ENCODE results near the gene RIC1.
"Not testable (repeated sequence)": the region's sequence is repeated elsewhere in the genome, so short reads cannot be mapped to it uniquely, and the experiment has no call there.

The RIC1 gene

DNA sequence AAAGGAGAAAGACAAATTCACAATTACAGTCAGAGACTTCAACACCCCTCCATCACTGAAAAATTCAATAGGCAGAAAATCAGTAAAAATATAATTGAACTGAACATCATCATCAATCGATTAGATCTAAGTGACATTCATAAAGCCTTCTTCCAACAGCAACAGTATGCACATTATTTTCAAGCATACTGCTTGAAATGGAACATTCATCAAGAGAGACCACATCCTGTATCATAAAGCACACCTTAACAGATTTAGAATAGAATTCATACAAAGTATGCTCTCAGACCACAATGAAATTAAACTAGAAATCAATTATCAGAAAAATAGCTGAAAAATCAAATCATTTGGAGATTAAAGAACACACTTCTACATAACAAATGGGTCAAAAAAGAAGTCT, 164.9 kb downstream of the RIC1 start:
- Histone ChIP-seq H4K20me1 (no peaks in the 10 kb centered on the region), H3K9me3 (replicated peaks in 1 of 11) (peaks cover 11 to 57% (median 39%) of the 10 kb centered on the region in 11 experiments; a peak in 21 of 22 replicates), H3K27ac (no peak overlapping the region), H3K4me2 (no peak overlapping the region; a peak in 1 of 22 replicates), H3K36me3 (peaks cover 5 to 48% (median 19%) of the 10 kb centered on the region in 11 experiments; a peak in 15 of 22 replicates), H3K27me3 (no peaks in the 10 kb centered on the region), H3K9ac (no peak overlapping the region), H3K4me3 (no peak overlapping the region), H3K4me1 (peaks cover 10 to 47% (median 25%) of the 10 kb centered on the region in 10 experiments)
- TF ChIP-seq Cebpa-rat (IDR thresholded peaks at IDR 0.05), result no peak

DNA sequence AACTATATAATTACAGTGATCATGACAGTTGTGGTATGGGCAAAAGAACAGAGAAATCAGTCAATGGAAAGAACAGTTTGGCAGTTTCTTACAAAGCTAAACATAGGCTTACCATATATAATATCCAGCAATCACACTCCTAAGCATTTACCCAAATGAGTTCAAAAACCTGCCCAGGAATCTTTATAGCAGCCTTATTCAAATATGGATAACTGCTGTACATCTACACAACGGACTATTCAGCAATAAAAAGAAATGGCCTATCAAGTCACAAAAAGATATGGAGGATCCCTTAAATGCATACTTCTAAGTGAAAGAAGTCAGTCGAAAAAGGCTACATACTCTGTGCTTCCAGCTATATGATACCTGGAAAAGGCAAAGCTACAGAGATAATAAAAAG, 167.4 kb downstream of the RIC1 start:
- Histone ChIP-seq H3K4me2 (peak overlapping the region in 3 of 11 experiments; percentile 3 to 52 (median 27); a peak in 6 of 22 replicates), H4K20me1 (no peaks in the 10 kb centered on the region), H3K27me3 (no peaks in the 10 kb centered on the region), H3K27ac (no peak overlapping the region), H3K36me3 (peaks cover 4 to 39% (median 18%) of the 10 kb centered on the region in 11 experiments; a peak in 16 of 22 replicates), H3K4me1 (peaks cover 0 to 27% (median 4%) of the 10 kb centered on the region in 10 experiments; a peak in 14 of 20 replicates), H3K9me3 (replicated peaks in 1 of 11) (peaks cover 2 to 38% (median 31%) of the 10 kb centered on the region in 11 experiments; a peak in 21 of 22 replicates), H3K4me3 (no peak overlapping the region), H3K9ac (no peak overlapping the region)
- no peak for TF ChIP-seq Cebpa-rat (IDR thresholded peaks at IDR 0.05)

DNA sequence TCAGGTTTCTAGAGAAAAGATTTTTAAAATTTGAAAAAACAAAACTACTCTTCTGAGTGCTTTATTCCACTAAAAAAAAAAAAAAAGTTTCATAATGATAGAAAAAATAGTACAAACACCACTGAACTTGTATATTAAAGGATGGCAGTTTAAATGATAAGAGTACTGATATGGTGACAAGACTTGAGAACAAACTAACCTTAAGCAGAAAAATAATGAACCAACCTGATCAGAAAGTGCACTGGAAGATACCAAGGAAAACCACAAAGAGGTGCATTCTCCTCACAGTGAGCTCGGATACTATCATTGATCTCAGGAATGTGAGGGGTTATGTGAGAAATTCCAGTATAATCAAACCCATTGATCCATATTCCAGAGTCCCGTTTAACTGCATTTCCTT, 169.7 kb downstream of the RIC1 start:
- Histone ChIP-seq H3K27ac (no peak overlapping the region), H3K4me1 (peaks cover 0 to 23% (median 0%) of the 10 kb centered on the region in 10 experiments; a peak in 7 of 20 replicates), H3K9ac (no peak overlapping the region), H4K20me1 (no peaks in the 10 kb centered on the region), H3K9me3 (replicated peaks in 1 of 11) (peaks cover 0 to 17% (median 12%) of the 10 kb centered on the region in 11 experiments; a peak in 10 of 22 replicates), H3K36me3 (peaks cover 0 to 18% (median under 1%) of the 10 kb centered on the region in 11 experiments; a peak in 5 of 22 replicates), H3K4me2 (no peak overlapping the region), H3K4me3 (no peak overlapping the region), H3K27me3 (no peaks in the 10 kb centered on the region)
- no peak for TF ChIP-seq Cebpa-rat (IDR thresholded peaks at IDR 0.05)

DNA sequence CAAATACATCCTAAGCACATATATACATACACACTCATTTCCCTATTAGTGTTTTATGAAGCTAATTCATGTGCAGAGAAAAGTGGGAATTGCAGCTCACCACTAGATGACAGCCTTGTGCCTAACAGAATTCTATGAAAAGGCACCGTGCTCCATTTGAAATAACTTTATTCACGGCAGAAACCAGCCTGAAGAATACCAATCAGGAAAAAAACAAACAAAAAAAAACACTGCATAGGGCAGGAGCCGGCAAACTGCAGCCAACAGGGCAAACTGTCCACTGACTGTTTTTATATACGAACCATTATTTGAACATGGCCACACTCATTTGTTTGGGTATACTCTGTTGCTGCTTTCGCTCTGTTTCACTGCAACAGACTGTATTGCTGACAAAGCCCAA, 170.4 kb downstream of the RIC1 start:
- Histone ChIP-seq H3K4me3 (no peak overlapping the region), H3K9ac (peak overlapping the region in 1 of 11 experiments; percentile 35; a peak in 2 of 22 replicates), H3K27ac (no peak overlapping the region), H4K20me1 (no peaks in the 10 kb centered on the region), H3K36me3 (peaks cover 0 to 18% (median 2%) of the 10 kb centered on the region in 11 experiments; a peak in 5 of 22 replicates), H3K27me3 (no peaks in the 10 kb centered on the region), H3K4me2 (0 out of 22 replicates have a peak overlapping the region, but pooled peaks of 3 of the 11 experiments have one; percentile 11 to 22 (median 17)), H3K9me3 (replicated peaks in 1 of 11) (peaks cover 0 to 17% (median 7%) of the 10 kb centered on the region in 11 experiments; a peak in 9 of 22 replicates), H3K4me1 (peaks cover 0 to 23% (median 0%) of the 10 kb centered on the region in 10 experiments; a peak in 7 of 20 replicates)
- TF ChIP-seq Cebpa-rat (IDR thresholded peaks at IDR 0.05), result no peak

DNA sequence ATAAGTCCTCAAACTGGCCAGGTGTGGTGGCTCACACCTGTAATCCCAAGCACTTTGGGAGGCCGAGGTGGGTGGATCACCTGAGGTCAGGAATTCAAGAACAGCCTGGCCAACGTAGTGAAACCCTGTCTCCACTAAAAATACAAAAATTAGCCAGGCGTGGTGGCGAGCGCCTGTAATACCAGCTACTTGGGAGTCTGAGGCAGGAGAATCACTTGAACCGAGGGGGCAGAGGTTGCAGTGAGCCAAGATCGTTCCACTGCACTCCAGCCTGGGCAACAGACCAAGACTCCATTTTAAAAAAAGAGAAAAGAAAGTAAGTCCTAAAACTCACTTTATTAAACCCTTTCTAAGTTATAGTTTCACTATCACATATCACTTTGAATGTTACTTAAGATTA, 171.5 kb downstream of the RIC1 start:
- H3K4me2 ChIP-seq; H3K27me3 ChIP-seq; H3K9ac ChIP-seq; H3K4me3 ChIP-seq; H3K9me3 ChIP-seq (replicated peaks in 1 of 11); H3K27ac ChIP-seq; H4K20me1 ChIP-seq: not testable (repeated sequence)
- Histone ChIP-seq H3K36me3 (peaks cover 0 to 18% (median 2%) of the 10 kb centered on the region in 11 experiments; a peak in 7 of 22 replicates), H3K4me1 (peaks cover 0 to 22% (median 0%) of the 10 kb centered on the region in 10 experiments; a peak in 7 of 20 replicates)

DNA sequence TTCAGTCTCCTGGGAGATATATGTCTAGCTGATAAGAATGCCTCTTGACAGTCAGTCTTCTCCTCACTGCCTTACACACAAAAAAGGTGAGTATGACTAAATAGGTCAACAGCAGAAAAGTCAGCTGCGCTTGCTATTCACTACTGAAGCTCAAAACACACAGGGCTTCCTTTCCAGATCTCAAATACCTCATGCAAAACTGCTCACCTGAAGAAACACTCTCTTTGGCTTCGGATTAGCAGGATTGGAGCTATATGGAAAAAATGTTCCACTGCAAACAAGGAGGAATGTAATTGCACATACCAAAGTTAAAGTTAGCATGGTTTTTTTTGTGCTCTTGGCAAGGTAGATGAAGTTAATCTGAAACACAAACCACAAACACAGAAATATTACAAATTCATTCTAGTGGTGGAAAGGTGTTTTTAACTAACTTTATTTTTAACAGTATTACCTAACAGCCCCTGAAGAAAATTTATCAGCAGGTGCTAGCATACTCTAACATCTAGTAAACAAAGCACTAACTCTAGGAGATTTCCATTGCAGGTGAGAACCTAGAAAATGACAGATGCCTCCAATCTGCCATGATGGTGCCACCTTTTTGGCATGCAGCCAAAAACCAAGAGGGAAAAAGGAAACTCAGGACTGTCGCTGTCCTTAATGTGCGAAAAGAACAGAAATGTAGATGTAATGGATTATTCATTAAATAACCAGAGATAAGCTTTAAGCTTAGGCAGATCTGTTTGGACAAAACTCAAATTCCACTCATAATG, 172.2 kb downstream of the RIC1 start:
- Histone ChIP-seq H3K9me3 (replicated peaks in 1 of 11) (0 out of 22 replicates have a peak, but pooled peaks cover 0 to under 1% (median 0%) of the 10 kb centered on the region in 11 experiments), H3K27me3 (no peaks in the 10 kb centered on the region), H3K27ac (no peak overlapping the region), H3K4me1 (peaks cover 0 to 14% (median 0%) of the 10 kb centered on the region in 10 experiments; a peak in 7 of 20 replicates), H3K4me2 (no peak overlapping the region), H3K36me3 (peaks cover 0 to 18% (median 0%) of the 10 kb centered on the region in 11 experiments; a peak in 5 of 22 replicates), H4K20me1 (no peaks in the 10 kb centered on the region), H3K9ac (no peak overlapping the region), H3K4me3 (no peak overlapping the region)
- no peak for TF ChIP-seq Cebpa-rat (IDR thresholded peaks at IDR 0.05)

DNA sequence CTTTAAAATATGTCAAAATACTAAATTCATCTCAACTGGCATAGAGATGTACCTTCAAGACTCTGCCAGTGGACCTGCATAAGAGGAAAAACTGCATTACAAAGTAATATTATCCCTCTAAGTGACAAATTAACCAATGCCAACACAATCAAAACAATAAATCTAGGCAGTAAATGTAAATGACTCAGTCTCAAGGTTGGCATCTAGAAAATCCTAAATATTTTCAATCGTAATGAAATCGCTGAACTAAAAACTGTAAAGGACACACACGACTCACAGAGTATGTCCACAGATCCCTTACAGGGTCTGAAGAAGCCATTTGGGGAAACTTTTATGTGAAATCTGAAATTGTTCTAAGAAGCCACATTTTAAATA, 172.8 kb downstream of the RIC1 start:
- H3K4me2 ChIP-seq, result no peak overlapping the region
- H3K4me3 ChIP-seq, result no peak overlapping the region
- H3K9ac ChIP-seq, result no peak overlapping the region
- H3K27ac ChIP-seq, result no peak overlapping the region
- no peaks in the 10 kb centered on the region for H3K9me3 ChIP-seq (replicated peaks in 1 of 11)
- H3K4me1 ChIP-seq, result peaks cover 0 to 9% (median 0%) of the 10 kb centered on the region in 10 experiments; a peak in 4 of 20 replicates
- H3K36me3 ChIP-seq, result peaks cover 0 to 18% (median 0%) of the 10 kb centered on the region in 11 experiments; a peak in 5 of 22 replicates
- H4K20me1 ChIP-seq, result no peaks in the 10 kb centered on the region
- TF ChIP-seq Cebpa-rat (IDR thresholded peaks at IDR 0.05), result no peak
- no peaks in the 10 kb centered on the region for H3K27me3 ChIP-seq

DNA sequence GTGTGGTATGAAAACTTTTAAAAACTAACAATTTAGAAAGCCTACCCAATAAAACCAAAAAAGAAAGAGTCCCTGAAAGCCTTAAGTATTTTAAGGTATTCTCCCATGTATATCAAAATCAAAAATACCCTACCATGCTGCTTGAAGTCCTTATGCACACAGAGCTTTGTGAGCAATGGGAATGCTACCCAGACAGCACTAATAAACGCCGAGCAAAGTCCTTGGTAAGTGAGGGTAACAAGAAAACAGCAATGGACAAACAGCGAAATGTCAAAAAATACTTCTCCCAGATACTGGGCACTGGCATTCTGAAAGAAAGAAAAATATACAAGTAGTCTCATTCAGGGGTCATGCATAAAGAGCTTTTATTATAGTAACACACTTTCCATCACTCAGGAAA, 176.6 kb downstream of the RIC1 start:
- Histone ChIP-seq H4K20me1 (no peaks in the 10 kb centered on the region), H3K4me2 (no peak overlapping the region), H3K36me3 (peaks cover 0 to 18% (median 8%) of the 10 kb centered on the region in 11 experiments; a peak in 12 of 22 replicates), H3K9ac (no peak overlapping the region), H3K4me3 (no peak overlapping the region), H3K4me1 (no peaks in the 10 kb centered on the region), H3K27ac (no peak overlapping the region), H3K9me3 (replicated peaks in 1 of 11) (no peaks in the 10 kb centered on the region), H3K27me3 (no peaks in the 10 kb centered on the region)
- TF ChIP-seq Cebpa-rat (IDR thresholded peaks at IDR 0.05), result no peak

DNA sequence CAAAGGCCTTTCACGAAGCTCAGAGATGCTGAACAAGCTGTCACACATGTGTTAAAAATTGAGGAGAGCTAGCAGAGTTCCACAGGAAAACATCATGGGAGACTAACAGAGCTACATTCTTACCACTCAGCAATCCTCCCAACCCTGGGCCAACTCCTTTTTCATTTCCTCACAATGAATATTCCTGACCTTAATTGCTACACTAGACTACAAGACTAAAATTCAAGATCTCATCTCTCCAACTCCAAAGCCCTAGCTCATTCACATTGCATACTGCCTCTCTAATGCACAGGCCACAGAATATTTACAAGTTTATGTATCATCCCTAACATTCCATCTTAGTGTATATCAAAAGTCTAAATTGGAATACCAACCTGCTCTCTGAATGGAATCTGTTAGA, 182.8 kb downstream of the RIC1 start:
- H3K27me3 ChIP-seq, result no peaks in the 10 kb centered on the region
- no peaks in the 10 kb centered on the region for H3K4me1 ChIP-seq
- TF ChIP-seq Cebpa-rat (IDR thresholded peaks at IDR 0.05), result no peak
- no peak overlapping the region for H3K27ac ChIP-seq
- no peak overlapping the region for H3K4me2 ChIP-seq
- H3K9ac ChIP-seq, result no peak overlapping the region
- H3K9me3 ChIP-seq (replicated peaks in 1 of 11), result no peaks in the 10 kb centered on the region
- H4K20me1 ChIP-seq, result no peaks in the 10 kb centered on the region
- H3K4me3 ChIP-seq, result no peak overlapping the region
- peaks cover 0 to 40% (median 24%) of the 10 kb centered on the region in 11 experiments; a peak in 14 of 22 replicates for H3K36me3 ChIP-seq

Measured in BLaER1 treated with 17β-estradiol and CSF1 and Interleukin-3, amounts not matched to agents 10 nM and 100 nM (cell line).